Measurements from ENCODE around the gene NCKAP5L. TPM values are rescaled to one million over a fixed set of nuclear protein-coding genes. Genes with fewer than 3 reads are reported as not detected.

Gene NCKAP5L
- total RNA-seq, 1 donor from 2014 or later: 4.8 TPM

DNA sequence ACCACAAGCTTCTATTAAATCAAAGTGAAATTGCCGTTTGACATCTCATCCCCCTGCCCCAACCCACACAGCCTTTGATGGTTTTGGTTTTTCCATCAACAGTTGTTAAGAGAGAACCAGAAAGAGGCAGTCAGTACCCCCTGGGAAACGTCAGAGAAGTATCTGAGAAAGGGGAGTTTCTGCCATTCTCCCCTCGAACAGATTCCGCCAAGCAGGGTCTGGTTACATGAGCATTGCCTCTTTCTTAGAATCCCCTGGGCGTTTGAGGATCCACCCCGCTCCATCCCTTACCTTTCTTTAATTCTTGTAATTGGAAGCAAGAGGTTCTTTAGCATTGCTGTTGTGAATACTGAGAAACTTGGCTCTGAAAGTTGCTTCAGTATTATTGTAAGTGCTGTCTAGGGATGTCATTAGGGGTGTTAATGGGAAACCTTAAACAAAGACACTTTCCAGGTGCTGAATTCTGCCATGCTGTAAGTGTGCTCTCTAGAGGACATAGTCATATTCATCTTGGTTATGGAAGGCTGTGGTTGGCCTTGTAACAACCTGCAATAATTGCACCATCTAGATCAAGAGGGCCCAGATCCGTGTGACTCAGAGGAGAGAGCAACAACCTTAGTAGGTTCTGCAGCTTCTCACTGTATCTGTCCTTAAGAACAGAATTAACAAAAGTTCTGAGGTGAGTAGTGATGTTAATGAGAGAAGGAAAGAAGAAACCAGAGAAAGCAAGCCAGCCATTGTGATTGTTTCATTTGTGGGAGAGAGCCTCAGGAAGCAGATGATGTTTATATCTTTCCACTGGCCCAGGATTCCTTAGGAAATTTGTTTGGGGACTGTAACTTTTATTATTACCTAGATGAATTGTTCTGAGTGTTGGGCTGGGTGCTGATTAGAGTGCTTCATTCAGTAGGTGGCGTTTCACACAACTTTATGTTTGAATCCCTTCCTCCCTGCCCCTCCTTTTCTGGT lies 77.9 kb downstream of the NCKAP5L start:
- Mint-ChIP-seq H3K4me3 (peak overlapping the region; percentile 68), H3K36me3 (ENCODE audit: low read depth) (peaks cover 55% of the 10 kb centered on the region), H3K27ac (peak overlapping the region; percentile 79), H3K4me1 (peaks cover 60% of the 10 kb centered on the region), H3K27me3 (no peaks in the 10 kb centered on the region), H3K9me3 (no peaks in the 10 kb centered on the region)
- DNase-seq: peak; percentile 77
- intact Hi-C loops (cut with micrococcal nuclease): loop anchor here (1.0 to 5.0 kb wide), 5 partner anchors 9 to 88 kb away; partner anchors contain the start of genes FMNL3, NCKAP5L and TMBIM6

DNA sequence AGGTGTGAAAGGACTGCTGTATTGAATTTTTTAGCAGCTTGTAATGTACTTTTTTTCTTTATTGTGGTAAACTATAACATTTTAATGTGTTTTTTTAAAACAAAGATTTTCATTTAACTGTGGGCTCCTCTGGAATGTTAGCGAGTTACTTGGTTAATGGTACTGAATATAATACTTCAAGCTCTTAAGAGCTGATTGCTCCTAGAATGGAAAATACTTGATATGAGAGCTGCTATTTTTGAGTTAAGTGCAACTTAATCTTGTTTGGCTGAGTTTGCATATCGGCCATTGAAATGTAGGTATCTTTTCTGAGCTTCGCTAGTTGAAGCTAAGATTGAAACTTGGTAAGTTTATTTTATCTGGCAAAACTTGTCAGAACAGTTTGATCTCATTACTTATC lies 79.4 kb downstream of the NCKAP5L start:
- intact Hi-C loops (cut with micrococcal nuclease): no loop called here
- Mint-ChIP-seq H3K27me3 (no peaks in the 10 kb centered on the region), H3K36me3 (ENCODE audit: low read depth) (peaks cover 59% of the 10 kb centered on the region), H3K4me3 (peak overlapping the region; percentile 68), H3K9me3 (no peaks in the 10 kb centered on the region), H3K4me1 (peaks cover 70% of the 10 kb centered on the region), H3K27ac (peak overlapping the region; percentile 79)
- no peak for DNase-seq

GRCh38 chr12:49748306-49748705 lies 79.9 kb downstream of the NCKAP5L start:
- peaks cover 70% of the 10 kb centered on the region for H3K4me1 Mint-ChIP-seq
- H3K36me3 Mint-ChIP-seq (ENCODE audit: low read depth): peaks cover 59% of the 10 kb centered on the region
- no peaks in the 10 kb centered on the region for H3K9me3 Mint-ChIP-seq
- H3K27me3 Mint-ChIP-seq: no peaks in the 10 kb centered on the region
- peak overlapping the region; percentile 84 for H3K27ac Mint-ChIP-seq
- DNase-seq: no peak
- intact Hi-C loops (cut with micrococcal nuclease): no loop called here
- H3K4me3 Mint-ChIP-seq: peak overlapping the region; percentile 34

GRCh38 chr12:49744363-49744885 lies 83.8 kb downstream of the NCKAP5L start:
- no peaks in the 10 kb centered on the region for H3K27me3 Mint-ChIP-seq

DNA sequence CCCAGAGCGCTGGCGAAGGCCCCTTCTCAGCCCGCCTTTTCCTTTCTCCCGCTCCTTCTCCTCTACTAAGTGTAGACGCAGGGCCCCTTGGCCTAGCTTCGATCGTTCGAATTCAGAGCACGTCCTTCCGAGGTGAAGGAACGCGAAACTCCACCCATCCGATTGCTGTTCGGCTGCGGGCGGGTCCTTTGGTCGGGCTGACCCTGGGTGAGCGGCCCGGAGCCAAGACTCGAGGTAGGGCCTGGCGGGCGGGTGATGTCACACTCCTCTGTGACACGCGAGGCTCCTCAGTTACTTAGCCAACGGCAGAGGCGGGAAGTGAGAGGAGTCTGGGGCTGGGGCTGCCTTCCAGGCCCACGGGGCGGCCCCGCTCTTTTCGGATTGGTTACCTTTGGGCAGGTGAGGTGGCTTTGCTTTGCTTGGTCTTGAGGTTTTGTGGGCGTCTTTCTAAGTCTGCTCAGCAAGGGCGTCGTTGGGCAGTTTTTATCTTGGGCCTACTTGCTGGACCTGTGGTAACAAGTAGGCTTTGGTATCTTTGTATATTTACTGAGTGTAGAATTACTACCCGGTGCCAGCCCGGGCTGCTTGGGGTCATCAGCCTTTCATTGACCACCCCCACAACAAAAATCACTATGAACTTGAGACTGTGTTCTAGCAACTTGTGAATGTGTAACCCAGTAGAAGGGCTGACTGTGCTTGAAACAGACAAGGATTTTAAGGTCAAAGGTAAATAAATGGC lies 86.2 kb downstream of the NCKAP5L start:
- Mint-ChIP-seq H3K27ac (peak overlapping the region; percentile 95), H3K9me3 (no peaks in the 10 kb centered on the region), H3K27me3 (peaks cover under 1% of the 10 kb centered on the region), H3K36me3 (ENCODE audit: low read depth) (peaks cover 40% of the 10 kb centered on the region), H3K4me3 (peak overlapping the region; percentile 90), H3K4me1 (peaks cover 39% of the 10 kb centered on the region)
- intact Hi-C loops (cut with micrococcal nuclease): loop anchor here (1.0 to 5.0 kb wide), 7 partner anchors 8 to 610 kb away; partner anchors contain the start of genes FMNL3, TUBA1B and TUBA1C
- DNase-seq: peak; percentile 95

More at GRCh38 chr12:49744363-49744885, 83.8 kb downstream of the NCKAP5L start:
- Mint-ChIP-seq H3K4me3 (peak overlapping the region; percentile 36), H3K36me3 (ENCODE audit: low read depth) (peaks cover 51% of the 10 kb centered on the region), H3K27ac (peak overlapping the region; percentile 38), H3K9me3 (no peaks in the 10 kb centered on the region), H3K4me1 (peaks cover 50% of the 10 kb centered on the region)
- no peak for DNase-seq
- intact Hi-C loops (cut with micrococcal nuclease): loop anchor here (5.0 kb wide), 1 partner anchor 612 kb away; the partner anchor contains the start of gene TUBA1B

Other genes with a start within 250 kb of the NCKAP5L start
- gene FAM186B, start 222.8 kb downstream of the NCKAP5L start, total RNA-seq: 0.16 and 0.33 TPM in 2 replicates
- 12.3 and 12.7 TPM in 2 replicates for gene PRPF40B, start 204.9 kb downstream of the NCKAP5L start, total RNA-seq
- gene FMNL3, start 121.0 kb downstream of the NCKAP5L start, total RNA-seq: 39.1 and 39.8 TPM in 2 replicates
- 370 and 372 TPM in 2 replicates for gene TMBIM6, start 86.9 kb downstream of the NCKAP5L start, total RNA-seq
- gene BCDIN3D, start 14.7 kb upstream of the NCKAP5L start, total RNA-seq: 2.9 and 3.5 TPM in 2 replicates
- 0.30 and 0.54 TPM in 2 replicates for gene FAIM2, start 75.5 kb upstream of the NCKAP5L start, total RNA-seq
- not detected in 2 replicates for gene AQP2, start 122.3 kb upstream of the NCKAP5L start, total RNA-seq
- not detected in 2 replicates for gene AQP5, start 133.5 kb upstream of the NCKAP5L start, total RNA-seq
- not detected in 2 replicates for gene AQP6, start 144.5 kb upstream of the NCKAP5L start, total RNA-seq
- gene RACGAP1, start 197.1 kb upstream of the NCKAP5L start, total RNA-seq: 71.2 and 71.6 TPM in 2 replicates
- 17.6 and 19.7 TPM in 2 replicates for gene ASIC1, start 229.2 kb upstream of the NCKAP5L start, total RNA-seq

Data from activated CD4-positive, alpha-beta T cell treated with anti-CD3 and anti-CD28 coated beads, Interleukin-2, amount 10 ng/mL, durations not matched to agents 24 days and 14 days (primary cell).